NK-92 treated with Interleukin-12 subunit alpha and Interleukin-12 subunit beta, amount 100 ng/mL, for 24 hours (cell line): ENCODE data around the gene FOXF2.

Source experiments
- DNase-seq: peaks from one replicate; lab custom pipeline; 2025; lab: John Stamatoyannopoulos, UW

The FOXF2 gene

GRCh38 chr6:1378065-1379016 lies 11.0 kb upstream of the FOXF2 start:
- DNase-seq: no peak

GRCh38 chr6:1379017-1379787 lies 10.2 kb upstream of the FOXF2 start:
- DNase-seq: no peak

DNA sequence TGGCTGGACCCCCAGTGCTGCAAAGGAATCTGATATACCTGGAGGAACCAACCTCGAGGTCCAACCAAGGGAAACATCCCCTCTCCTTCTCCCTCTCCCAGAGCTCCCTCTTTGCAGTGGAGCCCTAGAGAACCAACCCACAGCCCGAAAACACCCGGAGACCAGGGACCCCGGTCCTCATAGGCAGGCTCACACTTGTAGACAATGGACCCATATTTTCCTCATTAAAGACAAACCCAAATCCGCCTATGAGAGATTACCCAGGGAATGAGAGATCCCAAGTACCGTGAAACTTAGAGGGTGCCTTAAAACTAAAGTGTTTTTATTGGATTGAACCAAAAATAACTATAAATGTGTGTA lies 9.6 kb upstream of the FOXF2 start:
- DNase-seq: no peak

GRCh38 chr6:1380625-1381427 lies 8.6 kb upstream of the FOXF2 start:
- DNase-seq: no peak

GRCh38 chr6:1381481-1382330 lies 7.7 kb upstream of the FOXF2 start:
- no peak for DNase-seq

DNA sequence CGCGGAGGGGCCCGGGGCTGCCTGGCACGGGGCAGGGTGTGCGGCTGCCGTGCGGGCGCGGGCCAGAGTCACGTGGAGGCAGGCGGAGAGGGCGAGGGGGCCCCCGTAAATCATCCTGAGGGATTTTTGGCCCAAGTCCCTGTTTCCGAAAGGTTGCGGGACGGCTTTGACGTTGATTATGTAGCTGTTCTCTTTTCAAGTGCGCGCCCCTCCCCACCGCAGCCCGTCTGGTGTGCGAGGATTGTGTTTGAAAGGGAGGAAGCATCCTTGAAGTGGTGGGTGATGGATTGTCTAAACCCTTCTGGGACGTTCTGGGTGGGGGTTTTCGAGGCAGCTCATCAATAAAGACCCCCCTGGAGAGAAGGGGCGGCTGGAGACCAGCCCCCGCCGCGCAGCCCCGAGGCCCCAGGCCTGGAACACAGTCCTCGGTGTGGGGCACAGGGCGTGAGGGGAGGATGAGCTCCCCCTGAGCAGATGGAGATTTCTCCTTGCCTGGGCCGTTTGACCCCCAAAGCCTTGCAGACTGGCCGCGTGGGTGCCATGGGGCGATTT lies 7.0 kb upstream of the FOXF2 start:
- DNase-seq: no peak

- DNase-seq: no peak
Measured at GRCh38 chr6:1382883-1383728, 6.3 kb upstream of the FOXF2 start.

GRCh38 chr6:1383729-1384548 lies 5.4 kb upstream of the FOXF2 start:
- DNase-seq: no peak

DNA sequence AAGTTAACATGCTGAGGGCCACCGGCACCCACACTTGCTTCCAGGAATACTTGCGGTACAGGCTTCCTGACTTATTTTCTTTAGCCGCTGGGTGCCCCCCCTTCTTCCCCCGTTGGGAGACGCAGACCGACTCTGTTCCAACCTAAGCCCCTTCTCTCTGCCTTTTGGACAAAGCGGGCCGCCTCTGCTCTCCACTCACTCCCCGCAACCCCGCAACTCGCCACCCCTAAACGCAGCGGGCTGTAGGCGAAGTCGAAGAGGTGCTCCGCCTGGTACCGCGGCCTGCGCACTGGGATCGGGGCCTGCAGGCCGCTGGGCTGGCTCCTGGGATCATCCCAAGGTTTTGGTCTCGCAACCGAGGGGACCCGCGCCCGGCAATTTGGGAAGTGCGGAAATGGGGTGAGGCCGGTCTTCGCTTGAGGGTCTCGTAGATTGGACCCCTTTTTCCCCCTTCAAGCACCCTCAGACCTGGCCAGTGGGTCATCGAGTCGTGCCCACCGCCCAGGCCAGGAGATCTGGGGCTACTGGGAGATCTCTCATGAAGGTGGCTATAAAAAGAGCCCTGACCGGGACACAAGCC lies 4.7 kb upstream of the FOXF2 start:
- no peak for DNase-seq

- DNase-seq: no peak
Measured at GRCh38 chr6:1385129-1386037, 4.0 kb upstream of the FOXF2 start.

- DNase-seq: no peak
Measured at GRCh38 chr6:1386038-1386709, 3.2 kb upstream of the FOXF2 start.

GRCh38 chr6:1387538-1387875 lies 1.9 kb upstream of the FOXF2 start:
- DNase-seq: no peak

- no peak for DNase-seq
Measured at GRCh38 chr6:1387876-1388629, 1.3 kb upstream of the FOXF2 start.

GRCh38 chr6:1388630-1389368 lies 577 bp upstream of the FOXF2 start:
- no peak for DNase-seq

DNA sequence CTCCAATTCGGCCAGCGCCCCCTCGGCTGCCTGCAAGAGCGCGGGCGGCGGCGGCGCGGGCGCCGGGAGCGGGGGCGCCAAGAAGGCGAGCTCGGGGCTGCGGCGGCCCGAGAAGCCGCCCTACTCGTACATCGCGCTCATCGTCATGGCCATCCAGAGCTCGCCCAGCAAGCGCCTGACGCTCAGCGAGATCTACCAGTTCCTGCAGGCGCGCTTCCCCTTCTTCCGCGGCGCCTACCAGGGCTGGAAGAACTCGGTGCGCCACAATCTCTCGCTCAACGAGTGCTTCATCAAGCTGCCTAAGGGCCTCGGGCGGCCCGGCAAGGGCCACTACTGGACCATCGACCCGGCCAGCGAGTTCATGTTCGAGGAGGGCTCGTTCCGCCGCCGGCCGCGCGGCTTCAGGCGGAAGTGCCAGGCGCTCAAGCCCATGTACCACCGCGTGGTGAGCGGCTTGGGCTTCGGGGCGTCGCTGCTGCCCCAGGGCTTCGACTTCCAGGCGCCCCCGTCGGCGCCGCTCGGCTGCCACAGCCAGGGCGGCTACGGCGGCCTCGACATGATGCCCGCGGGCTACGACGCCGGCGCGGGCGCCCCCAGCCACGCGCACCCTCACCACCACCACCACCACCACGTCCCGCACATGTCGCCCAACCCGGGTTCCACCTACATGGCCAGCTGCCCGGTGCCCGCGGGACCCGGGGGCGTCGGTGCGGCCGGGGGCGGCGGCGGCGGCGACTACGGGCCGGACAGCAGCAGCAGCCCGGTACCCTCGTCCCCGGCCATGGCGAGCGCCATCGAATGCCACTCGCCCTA lies 963 bp downstream of the FOXF2 start:
- DNase-seq: no peak
